ENCODE results near the gene SERTAD1.

The SERTAD1 gene

DNA sequence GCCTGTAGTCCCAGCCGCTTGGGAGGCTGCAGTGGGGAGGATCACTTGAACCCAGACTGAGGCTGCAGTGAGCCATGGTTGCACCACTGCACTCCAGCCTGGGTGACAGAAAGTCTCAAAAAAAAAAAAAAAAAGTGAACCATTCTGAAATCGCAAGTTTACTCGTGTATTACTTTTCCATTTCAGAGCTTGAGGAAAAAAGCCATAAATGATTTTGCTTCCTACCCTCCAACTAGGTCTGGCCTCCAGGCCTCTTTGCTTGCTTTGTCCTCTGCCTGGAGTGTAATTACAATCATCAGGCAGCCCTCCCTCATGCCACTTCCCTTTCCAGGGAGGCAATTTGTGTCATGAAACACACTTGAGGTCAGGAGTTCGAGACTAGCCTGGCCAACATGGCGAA, 31.3 kb upstream of the SERTAD1 start:
- TF ChIP-seq NFIC (IDR thresholded peaks at IDR 0.05) (no peak), CEBPB (IDR thresholded peaks at IDR 0.05) (no peak), RAD21 (IDR thresholded peaks at IDR 0.05; ENCODE audit: low read depth) (no peak), TAF1 (IDR thresholded peaks at IDR 0.05; ENCODE audit: low read depth) (no peak), EGR1 (IDR thresholded peaks at IDR 0.05) (no peak), YY1 (IDR thresholded peaks at IDR 0.05; ENCODE audit: low read depth) (no peak)
- TF ChIP-seq, protein P1, sequence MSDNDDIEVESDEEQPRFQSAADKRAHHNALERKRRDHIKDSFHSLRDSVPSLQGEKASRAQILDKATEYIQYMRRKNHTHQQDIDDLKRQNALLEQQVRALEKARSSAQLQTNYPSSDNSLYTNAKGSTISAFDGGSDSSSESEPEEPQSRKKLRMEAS (IDR thresholded peaks at IDR 0.05): no peak
- TF ChIP-seq, protein P2, sequence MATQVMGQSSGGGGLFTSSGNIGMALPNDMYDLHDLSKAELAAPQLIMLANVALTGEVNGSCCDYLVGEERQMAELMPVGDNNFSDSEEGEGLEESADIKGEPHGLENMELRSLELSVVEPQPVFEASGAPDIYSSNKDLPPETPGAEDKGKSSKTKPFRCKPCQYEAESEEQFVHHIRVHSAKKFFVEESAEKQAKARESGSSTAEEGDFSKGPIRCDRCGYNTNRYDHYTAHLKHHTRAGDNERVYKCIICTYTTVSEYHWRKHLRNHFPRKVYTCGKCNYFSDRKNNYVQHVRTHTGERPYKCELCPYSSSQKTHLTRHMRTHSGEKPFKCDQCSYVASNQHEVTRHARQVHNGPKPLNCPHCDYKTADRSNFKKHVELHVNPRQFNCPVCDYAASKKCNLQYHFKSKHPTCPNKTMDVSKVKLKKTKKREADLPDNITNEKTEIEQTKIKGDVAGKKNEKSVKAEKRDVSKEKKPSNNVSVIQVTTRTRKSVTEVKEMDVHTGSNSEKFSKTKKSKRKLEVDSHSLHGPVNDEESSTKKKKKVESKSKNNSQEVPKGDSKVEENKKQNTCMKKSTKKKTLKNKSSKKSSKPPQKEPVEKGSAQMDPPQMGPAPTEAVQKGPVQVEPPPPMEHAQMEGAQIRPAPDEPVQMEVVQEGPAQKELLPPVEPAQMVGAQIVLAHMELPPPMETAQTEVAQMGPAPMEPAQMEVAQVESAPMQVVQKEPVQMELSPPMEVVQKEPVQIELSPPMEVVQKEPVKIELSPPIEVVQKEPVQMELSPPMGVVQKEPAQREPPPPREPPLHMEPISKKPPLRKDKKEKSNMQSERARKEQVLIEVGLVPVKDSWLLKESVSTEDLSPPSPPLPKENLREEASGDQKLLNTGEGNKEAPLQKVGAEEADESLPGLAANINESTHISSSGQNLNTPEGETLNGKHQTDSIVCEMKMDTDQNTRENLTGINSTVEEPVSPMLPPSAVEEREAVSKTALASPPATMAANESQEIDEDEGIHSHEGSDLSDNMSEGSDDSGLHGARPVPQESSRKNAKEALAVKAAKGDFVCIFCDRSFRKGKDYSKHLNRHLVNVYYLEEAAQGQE (IDR thresholded peaks at IDR 0.05; ENCODE audit: low read depth): no peak

DNA sequence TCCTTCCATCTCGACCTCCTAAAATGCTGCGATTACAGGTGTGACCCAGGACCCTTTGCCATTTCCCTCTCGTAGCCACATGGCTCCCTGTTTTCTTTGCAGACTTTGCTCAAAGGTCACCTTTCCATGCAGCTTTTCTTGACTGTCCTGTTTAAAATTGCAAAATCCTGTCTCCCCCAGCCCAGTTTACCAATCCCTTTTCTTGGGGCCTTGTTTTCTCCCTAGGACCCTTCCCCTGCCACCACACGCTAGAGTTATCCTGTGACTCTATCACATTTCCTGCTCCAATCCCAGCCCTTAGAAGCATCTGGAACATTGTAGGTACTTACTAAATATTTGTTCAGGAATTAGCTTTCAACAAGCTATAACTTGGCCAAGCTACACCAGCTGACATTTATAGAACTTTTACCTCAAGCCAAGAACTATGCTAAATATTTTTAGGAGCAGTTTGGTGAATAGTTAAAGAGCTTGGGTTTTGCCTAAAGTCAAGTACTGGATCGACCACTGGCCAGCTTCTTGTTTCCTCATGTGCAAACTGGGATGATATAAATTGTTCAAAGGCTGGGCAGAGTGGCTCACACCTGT, 27.5 kb upstream of the SERTAD1 start:
- TF ChIP-seq, protein P1 (IDR thresholded peaks at IDR 0.05): no peak
- TF ChIP-seq CREB1 (IDR thresholded peaks at IDR 0.05; ENCODE audit: low read depth): no peak
- no peak for TF ChIP-seq TCF12 (IDR thresholded peaks at IDR 0.05; ENCODE audit: low read depth)
- TF ChIP-seq, protein P2 (IDR thresholded peaks at IDR 0.05; ENCODE audit: low read depth): no peak
- no peak for TF ChIP-seq TAF1 (IDR thresholded peaks at IDR 0.05; ENCODE audit: low read depth)
- TF ChIP-seq CEBPB (IDR thresholded peaks at IDR 0.05): no peak
- TF ChIP-seq EGR1 (IDR thresholded peaks at IDR 0.05): no peak
- TF ChIP-seq, protein P3, sequence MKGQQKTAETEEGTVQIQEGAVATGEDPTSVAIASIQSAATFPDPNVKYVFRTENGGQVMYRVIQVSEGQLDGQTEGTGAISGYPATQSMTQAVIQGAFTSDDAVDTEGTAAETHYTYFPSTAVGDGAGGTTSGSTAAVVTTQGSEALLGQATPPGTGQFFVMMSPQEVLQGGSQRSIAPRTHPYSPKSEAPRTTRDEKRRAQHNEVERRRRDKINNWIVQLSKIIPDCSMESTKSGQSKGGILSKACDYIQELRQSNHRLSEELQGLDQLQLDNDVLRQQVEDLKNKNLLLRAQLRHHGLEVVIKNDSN (IDR thresholded peaks at IDR 0.05): no peak
- TF ChIP-seq YY1 (IDR thresholded peaks at IDR 0.05; ENCODE audit: low read depth): no peak

DNA sequence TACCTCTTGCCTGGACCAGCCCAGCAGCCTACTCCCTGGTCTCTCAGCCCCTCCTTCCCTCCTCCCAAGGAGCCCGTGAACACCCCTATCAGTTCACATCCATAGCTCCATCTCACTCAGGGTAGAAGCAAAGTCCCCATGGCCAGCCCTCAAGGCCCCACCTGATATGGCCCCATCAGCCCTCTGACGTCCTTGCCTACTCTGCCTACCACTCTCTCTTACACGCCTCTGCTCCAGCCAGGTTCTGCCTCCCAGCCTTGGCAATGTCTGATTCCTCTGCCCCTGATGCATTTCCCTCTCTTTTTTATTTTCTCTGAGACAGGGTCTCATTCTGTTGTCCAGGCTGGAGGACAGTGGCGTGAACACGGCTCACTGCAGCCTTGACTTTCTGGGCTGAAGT, 26.2 kb upstream of the SERTAD1 start:
- no peak for TF ChIP-seq CREB1 (IDR thresholded peaks at IDR 0.05; ENCODE audit: low read depth)
- TF ChIP-seq YY1 (IDR thresholded peaks at IDR 0.05; ENCODE audit: low read depth): no peak
- no peak for TF ChIP-seq EP300 (IDR thresholded peaks at IDR 0.05; ENCODE audit: borderline replicate concordance)
- no peak for TF ChIP-seq EGR1 (IDR thresholded peaks at IDR 0.05)
- TF ChIP-seq RAD21 (IDR thresholded peaks at IDR 0.05; ENCODE audit: low read depth): no peak
- TF ChIP-seq TAF1 (IDR thresholded peaks at IDR 0.05; ENCODE audit: low read depth): no peak
- TF ChIP-seq FOXM1 (IDR thresholded peaks at IDR 0.05; ENCODE audit: borderline replicate concordance, low read depth): no peak
- no peak for TF ChIP-seq ZBTB7A (IDR thresholded peaks at IDR 0.05; ENCODE audit: low read depth)
- TF ChIP-seq, protein P1 (IDR thresholded peaks at IDR 0.05): no peak

DNA sequence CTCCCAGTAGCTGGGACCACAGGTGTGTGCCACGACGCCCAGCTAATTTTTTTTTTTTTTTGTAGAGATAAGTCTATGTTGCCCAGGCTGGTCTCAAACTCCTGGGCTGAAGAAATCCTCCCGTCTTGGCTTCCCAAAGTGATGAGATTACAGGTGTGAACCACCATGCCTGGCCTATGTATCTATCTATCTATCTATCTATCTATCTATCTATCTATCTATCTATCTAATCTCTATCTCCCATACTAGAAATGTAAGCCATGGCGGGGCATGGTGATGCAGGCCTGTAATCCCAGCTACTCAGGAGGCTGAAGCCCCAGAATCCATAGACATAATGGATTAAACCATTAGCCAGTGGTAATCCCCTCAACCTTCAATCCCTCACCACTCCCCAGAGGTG, 24.9 kb upstream of the SERTAD1 start:
- TF ChIP-seq, protein P3 (IDR thresholded peaks at IDR 0.05): no peak
- TF ChIP-seq ZBTB7A (IDR thresholded peaks at IDR 0.05; ENCODE audit: low read depth) (no peak), YY1 (IDR thresholded peaks at IDR 0.05; ENCODE audit: low read depth) (no peak)

DNA sequence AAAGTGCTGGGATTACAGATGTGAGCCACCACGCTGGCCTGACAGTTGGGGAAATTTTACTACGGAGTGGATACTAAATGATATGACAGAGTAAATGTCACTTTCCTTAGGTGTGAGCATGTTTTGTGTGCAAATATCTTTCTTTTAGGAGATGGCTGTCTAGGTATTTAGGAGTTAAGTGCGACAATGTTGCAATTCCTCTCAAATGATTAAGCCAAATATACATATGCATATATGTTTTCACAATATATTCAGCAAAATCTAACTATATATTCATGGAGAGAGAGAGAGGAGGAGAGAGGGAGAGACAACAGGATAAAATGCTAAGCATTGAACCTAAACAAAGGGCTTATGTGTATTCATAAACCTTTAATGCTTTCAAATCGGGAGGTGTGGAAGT, 23.7 kb upstream of the SERTAD1 start:
- no peak for TF ChIP-seq YY1 (IDR thresholded peaks at IDR 0.05; ENCODE audit: low read depth)
- no peak for TF ChIP-seq TAF1 (IDR thresholded peaks at IDR 0.05; ENCODE audit: low read depth)

DNA sequence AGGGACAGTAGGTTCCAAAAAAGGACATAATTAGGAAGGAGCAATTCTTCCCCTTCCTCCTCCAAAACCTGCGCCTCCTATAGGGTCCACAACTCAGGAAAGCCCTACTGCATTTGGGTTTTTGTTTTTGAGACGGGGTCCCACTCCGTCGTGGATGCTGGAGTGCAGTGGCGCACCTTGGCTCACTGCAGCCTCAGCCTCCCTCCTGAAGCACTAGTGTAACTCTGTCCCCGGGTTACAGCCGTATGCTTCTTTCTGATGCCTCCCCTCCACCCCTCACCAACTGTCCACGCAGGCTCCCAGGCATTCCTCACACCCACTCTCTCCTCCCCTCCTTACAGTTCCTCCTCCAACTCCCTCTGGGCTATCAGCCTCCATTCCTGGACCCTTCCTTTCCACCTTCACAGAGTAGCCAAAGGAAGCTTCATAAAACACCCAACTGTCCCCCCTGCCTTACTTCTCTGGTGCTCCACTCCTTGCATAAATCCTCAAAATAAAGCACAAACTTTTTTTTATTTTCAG, 20.5 kb upstream of the SERTAD1 start:
- TF ChIP-seq FOXM1 (IDR thresholded peaks at IDR 0.05; ENCODE audit: borderline replicate concordance, low read depth) (no peak), CEBPB (IDR thresholded peaks at IDR 0.05) (no peak), YY1 (IDR thresholded peaks at IDR 0.05; ENCODE audit: low read depth) (no peak), TAF1 (IDR thresholded peaks at IDR 0.05; ENCODE audit: low read depth) (no peak), TCF12 (IDR thresholded peaks at IDR 0.05; ENCODE audit: low read depth) (no peak), EP300 (IDR thresholded peaks at IDR 0.05; ENCODE audit: borderline replicate concordance) (no peak), TEAD4 (IDR thresholded peaks at IDR 0.05) (no peak), CREB1 (IDR thresholded peaks at IDR 0.05; ENCODE audit: low read depth) (no peak), RAD21 (IDR thresholded peaks at IDR 0.05; ENCODE audit: low read depth) (no peak), NFIC (IDR thresholded peaks at IDR 0.05) (no peak), EGR1 (IDR thresholded peaks at IDR 0.05) (no peak)
- TF ChIP-seq, protein P2 (IDR thresholded peaks at IDR 0.05; ENCODE audit: low read depth): no peak
- TF ChIP-seq, protein P1 (IDR thresholded peaks at IDR 0.05): no peak

All from Ishikawa (cell line).